ENCODE results near the gene ANAPC7.

The ANAPC7 gene

GRCh38 chr12:110373425-110373824 lies 30.1 kb downstream of the ANAPC7 start:
- DNase-seq, result no peak

- no peak for DNase-seq
Measured at GRCh38 chr12:110373025-110373424, 30.5 kb downstream of the ANAPC7 start.

GRCh38 chr12:110372056-110372425 lies 31.5 kb downstream of the ANAPC7 start:
- no peak for DNase-seq

- no peak for DNase-seq
Measured at GRCh38 chr12:110371408-110372055, 32.0 kb downstream of the ANAPC7 start.

- DNase-seq, result no peak
Measured at GRCh38 chr12:110370732-110371231, 32.7 kb downstream of the ANAPC7 start.

- DNase-seq, result no peak
Measured at GRCh38 chr12:110369992-110370391, 33.5 kb downstream of the ANAPC7 start.

- no peak for DNase-seq
Measured at GRCh38 chr12:110367181-110367864, 36.2 kb downstream of the ANAPC7 start.

GRCh38 chr12:110366321-110367142 lies 37.0 kb downstream of the ANAPC7 start:
- DNase-seq, result no peak

GRCh38 chr12:110365489-110366320 lies 37.8 kb downstream of the ANAPC7 start:
- DNase-seq, result no peak

- DNase-seq, result no peak
Measured at GRCh38 chr12:110361216-110361615, 42.3 kb downstream of the ANAPC7 start.

GRCh38 chr12:110358384-110359097 lies 45.0 kb downstream of the ANAPC7 start:
- DNase-seq, result peak in 1 of 2 experiments; percentile 45

GRCh38 chr12:110355073-110355472 lies 48.4 kb downstream of the ANAPC7 start:
- peak in 1 of 2 experiments; percentile 27 for DNase-seq

GRCh38 chr12:110354172-110354780 lies 49.2 kb downstream of the ANAPC7 start:
- no peak for DNase-seq

- no peak for DNase-seq
Measured at GRCh38 chr12:110353211-110353965, 50.1 kb downstream of the ANAPC7 start.

- no peak for DNase-seq
Measured at GRCh38 chr12:110352401-110352800, 51.1 kb downstream of the ANAPC7 start.

GRCh38 chr12:110351119-110351518 lies 52.4 kb downstream of the ANAPC7 start:
- DNase-seq, result no peak

GRCh38 chr12:110349514-110350151 lies 53.9 kb downstream of the ANAPC7 start:
- no peak for DNase-seq

- DNase-seq, result no peak
Measured at GRCh38 chr12:110349096-110349495, 54.4 kb downstream of the ANAPC7 start.

GRCh38 chr12:110348431-110349059 lies 55.0 kb downstream of the ANAPC7 start:
- DNase-seq, result no peak

- DNase-seq, result no peak
Measured at GRCh38 chr12:110347767-110348166, 55.7 kb downstream of the ANAPC7 start.
